Measurements from ENCODE around the gene PDZK1IP1. TPM values are rescaled to one million over a fixed set of nuclear protein-coding genes. Genes with fewer than 3 reads are reported as not detected.
"Not testable (repeated sequence)": the region's sequence is repeated elsewhere in the genome, so short reads cannot be mapped to it uniquely, and the experiment has no call there.

The PDZK1IP1 gene
- polyA plus RNA-seq, 5 donors, result 0.44 to 1.7 (median 1.2) TPM

- no peak for DNase-seq
These were observed 7.7 kb downstream of the PDZK1IP1 start for GRCh38 chr1:47181955-47182675.

DNA sequence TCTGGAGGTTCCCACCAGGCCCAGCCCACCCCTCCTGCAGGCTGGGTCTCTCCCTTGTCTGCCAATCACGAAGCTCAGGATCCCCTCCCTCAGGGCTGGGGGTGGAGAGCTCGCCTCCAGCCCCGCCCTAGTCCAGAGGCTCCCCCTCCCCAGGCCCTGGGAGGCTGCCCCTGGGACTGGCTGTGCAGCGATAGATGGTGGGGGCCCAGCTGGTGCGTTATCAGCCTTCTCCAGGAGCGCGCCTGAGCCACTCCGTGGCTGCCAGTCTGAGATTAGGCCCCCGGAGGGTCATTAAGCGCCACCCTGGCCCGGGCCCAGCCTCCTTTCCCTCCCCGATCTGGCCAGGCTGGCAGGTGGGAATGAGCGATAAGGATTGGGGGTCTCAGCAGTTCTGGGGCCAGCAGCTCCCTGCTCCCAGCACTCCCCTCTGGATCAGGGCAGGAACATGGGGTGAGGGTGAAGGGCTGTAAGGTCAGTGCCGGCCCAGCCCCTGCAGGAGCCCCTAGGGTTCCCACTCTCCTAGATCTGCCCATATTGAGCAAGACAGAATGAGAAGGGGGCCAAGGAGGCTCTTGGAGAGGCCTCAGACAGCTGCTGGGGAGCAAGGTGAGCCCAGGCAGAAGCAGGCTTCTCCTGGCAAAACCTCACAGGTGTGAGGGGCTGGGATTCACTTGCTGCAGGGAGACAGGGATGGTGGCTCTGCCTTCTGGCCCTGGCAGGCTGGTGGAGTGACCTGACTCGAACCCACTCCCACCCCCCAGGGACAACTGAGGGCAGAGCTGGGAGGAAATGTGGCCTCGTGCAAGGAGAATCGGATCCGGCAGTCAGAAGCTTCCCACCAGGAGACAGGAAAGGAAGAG lies 8.5 kb downstream of the PDZK1IP1 start:
- no peak for DNase-seq

DNA sequence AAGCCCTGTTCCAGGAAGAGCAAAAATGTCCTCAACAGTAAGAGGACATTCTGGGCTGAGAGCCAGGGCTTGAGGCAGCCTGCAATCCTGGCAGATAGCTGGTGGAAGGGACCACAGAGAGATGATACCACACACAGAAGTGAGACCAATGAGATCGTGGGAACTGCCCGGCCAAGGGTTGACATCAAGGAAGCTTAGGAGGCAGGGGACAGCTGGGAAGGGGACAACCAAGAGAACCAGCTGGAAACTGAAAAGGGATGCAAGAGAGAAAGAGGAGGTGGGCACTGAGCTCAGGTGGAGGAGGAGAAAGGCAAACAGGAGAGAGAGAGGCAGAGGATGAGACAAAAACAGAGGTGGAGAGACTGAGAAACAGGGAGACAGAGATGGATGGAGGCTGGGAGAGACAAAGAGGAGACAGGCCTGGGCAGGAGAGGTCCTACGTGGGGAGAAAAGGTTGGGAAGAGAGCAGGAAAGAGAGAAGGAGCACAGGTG lies 9.2 kb downstream of the PDZK1IP1 start:
- no peak for DNase-seq

DNA sequence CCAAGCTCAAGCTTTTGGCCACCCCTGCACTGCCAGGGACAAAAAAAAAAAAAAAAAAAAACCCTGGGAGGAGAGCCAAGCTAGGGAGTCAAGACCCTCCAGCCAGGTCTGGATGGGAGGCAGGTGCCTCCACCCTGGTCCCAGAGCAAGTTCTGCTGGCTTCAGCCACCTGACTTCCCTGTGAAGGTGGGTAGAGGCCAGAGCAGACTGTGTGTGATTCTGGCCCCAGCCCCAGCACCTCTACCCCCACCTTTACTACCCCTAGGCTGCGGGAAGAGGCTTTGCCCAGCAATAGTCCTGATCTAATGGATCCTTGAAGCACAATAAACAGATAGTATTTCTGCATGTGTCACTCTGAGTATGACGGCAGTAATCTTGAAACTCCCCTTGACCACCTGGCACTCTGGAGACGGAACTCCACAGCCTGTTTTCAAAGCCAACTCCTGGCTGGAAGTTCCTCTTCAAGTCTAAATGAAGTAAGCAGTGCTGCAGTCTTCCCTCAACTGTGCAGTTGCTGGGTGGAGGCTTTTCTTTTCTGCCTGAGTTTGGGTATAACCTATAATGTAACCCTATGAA lies 9.8 kb downstream of the PDZK1IP1 start:
- no peak for DNase-seq

DNA sequence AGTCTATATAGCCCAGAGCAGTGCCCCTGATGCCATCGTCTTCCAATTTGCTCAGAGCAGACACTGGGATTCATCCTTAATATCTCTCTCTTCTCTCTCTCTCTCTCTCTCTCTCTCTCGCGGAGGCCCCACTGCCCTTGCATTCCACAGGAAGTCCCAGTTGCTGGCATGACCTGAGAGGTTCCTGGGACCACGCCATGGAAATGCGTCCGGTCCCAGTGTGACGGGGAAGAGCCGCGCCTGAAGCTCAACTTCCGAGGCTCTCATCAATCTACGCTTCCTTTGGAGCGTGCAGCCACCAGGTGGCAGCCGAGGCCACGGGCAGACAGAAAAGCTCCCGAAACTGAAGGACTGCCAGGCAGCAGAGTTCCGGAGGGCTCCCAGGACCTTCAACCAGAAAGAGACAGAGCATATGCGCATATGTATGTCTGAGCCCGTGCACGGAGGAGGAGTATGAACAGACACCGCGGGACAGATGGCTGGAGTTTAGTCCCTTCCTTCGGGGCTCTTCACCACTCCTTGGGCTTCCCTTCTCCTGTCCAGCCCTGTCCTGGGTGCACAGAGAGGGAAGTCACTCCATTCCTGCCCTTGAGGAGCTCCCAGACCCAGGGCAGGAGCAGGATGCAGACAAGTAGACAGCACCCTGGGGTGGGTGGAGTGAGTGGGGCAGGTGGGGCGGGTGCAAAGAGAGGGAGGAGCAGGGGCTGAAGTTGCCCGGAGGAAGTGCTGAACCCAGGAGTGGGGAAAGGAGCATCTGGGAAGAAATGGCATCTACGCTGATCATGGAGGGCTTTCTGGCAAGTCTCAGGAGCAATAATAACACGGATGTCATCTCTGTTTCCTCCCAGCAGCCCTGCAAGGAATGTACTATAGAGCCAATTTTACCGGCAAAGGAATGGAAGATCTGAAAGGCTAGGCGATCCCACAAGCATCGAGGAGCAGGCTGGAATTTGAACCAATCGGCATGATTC lies 10.5 kb downstream of the PDZK1IP1 start:
- DNase-seq, result peak; percentile 92

GRCh38 chr1:47178654-47179016 lies 11.2 kb downstream of the PDZK1IP1 start:
- no peak for DNase-seq

- no peak for DNase-seq
These were observed 11.8 kb downstream of the PDZK1IP1 start for GRCh38 chr1:47178020-47178419.

DNA sequence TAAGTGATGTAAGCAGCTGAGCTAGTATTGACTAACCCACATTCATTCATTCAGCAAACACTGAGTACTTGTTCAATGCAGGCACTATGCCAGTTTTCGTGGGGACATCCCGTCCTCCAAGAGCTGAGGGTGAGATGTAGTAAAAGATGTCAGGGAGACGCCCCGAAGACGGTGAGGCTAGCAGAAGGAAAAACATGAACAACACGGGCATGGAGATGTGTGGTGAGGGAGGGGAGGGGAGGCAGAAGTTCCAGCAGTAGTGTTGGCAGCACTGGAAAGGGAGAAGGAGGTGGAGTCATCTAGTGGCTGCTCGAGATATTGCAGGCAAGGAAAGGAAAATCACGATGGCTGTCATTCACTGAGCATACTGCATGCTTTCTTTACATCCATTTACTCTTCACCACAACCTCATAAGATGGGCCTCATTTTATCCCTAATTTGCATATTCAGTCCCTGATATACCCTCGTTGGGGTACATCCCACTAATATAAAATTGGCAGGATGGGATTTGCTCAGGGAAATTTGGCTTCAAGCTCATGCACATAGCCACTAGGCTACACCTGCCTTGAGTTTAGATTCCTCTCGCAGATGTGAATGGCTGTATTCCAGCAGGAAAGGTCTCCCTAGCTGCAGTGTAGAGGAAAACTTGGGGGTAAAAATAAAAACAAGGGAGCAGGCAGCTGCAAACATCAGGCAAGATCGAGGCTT lies 14.5 kb downstream of the PDZK1IP1 start:
- DNase-seq, result peak; percentile 43 to 52

DNA sequence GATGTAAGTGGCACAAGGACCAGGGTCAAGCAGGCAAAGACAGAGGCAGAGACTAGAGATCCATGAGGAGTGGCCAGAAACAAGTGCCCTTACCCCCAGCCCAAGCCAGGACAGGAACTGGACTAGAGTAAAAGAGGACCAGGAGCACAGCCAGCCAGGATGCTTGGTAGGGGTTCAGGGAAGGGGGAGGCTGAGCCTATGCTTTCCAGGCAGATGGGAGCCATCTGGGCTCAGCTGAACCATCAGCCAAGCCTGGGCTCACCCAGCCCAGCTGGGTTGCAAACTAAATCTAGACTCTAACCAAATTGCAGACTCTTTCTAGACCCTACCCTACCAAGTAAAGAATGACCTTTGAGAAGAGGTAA lies 15.2 kb downstream of the PDZK1IP1 start:
- peak in 1 of 2 donors; percentile 51 for DNase-seq

GRCh38 chr1:47172782-47173181 lies 17.1 kb downstream of the PDZK1IP1 start:
- no peak for DNase-seq

DNA sequence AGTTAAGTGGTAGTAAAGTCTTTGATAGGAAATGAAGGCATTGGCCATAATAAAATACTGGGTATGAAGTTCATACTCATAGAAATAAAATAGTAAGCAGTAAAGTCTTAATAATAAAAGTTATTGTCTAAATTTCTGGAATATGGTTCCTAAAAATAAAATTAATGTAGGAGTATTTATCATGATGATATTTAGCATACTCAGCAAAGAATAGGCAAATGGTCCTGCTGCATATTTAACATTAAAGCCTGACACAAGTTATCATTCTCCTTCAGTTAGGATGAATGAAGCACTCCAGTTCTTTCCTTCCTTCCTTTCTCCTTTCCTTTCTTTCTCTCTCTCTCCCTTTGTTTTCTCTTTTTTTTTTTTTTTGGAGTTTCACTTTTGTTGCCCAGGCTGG lies 25.3 kb downstream of the PDZK1IP1 start:
- DNase-seq, result no peak

DNA sequence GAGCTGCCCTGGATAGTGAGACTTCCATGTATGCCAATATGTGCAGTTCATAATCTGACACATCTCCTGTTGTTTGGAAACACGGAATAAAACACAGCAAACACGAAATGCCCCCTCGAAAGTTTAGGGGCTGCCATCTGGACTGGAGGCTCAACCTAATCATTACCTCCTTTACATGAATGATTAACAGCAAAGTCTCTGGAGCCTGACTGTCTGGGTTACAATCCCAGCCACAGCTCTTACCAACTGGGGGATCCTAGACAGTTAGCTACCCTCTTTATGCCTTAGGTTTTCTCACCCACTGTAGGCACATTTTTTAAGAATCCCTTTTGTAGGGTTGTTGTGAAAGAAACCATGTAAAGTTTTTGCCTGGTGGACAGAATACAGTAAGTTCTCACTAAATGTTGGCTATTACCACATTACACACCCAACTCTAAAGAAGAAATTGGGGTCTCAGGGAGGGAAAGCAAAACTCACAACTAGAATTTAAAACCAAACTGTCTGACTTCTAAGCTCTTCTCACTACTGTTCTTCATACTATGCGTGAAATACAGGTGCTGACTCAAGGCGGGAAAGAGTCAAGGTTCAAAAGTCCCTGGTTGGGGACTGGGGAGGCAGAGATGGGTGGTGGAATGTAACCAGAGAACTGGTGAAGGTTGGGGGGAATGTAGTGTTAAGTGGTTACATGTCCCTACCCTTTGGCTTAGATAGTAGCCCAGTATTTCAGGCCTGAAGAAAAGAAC lies 28.4 kb downstream of the PDZK1IP1 start:
- DNase-seq, result no peak

GRCh38 chr1:47160716-47161115 lies 29.1 kb downstream of the PDZK1IP1 start:
- DNase-seq, result no peak

DNA sequence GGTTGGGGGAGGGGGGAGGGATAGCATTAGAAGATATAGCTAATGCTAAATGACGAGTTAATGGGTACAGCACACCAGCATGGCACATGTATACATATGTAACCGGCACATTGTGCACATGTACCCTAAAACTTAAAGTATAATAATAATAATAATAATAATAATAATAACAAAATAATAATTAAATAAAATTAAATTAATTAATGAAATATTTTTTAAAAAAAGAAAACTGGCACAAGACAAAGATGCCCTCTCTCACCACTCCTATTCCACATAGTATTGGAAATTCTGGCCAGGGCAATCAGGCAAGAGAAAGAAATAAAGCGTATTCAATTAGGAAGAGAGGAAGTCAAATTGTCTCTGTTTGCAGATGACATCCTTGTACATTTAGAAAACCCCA lies 31.9 kb downstream of the PDZK1IP1 start:
- not testable (repeated sequence) for DNase-seq

GRCh38 chr1:47156457-47156856 lies 33.4 kb downstream of the PDZK1IP1 start:
- DNase-seq, result not testable (repeated sequence)

DNA sequence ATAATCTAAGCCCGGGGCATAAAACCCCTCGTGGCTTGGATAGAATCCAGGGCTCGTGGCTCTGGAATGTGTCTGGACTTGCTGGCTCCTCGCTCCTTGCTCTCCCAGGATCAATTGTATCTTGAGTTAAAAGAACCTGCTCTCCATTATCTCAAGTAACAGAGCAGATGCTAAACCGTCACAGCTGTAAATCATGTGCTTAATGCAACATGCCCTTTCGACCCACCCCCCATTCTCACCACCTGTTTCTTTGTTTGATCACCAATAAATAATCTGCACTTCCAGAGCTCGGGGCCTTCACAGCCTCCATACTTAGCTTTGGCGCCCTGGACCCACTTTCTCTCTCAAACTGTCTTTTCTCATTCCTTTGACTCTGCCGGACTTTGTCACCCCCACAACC lies 40.7 kb downstream of the PDZK1IP1 start:
- DNase-seq, result not testable (repeated sequence)

GRCh38 chr1:47147047-47147785 lies 42.6 kb downstream of the PDZK1IP1 start:
- no peak for DNase-seq

GRCh38 chr1:47146495-47146894 lies 43.3 kb downstream of the PDZK1IP1 start:
- not testable (repeated sequence) for DNase-seq

DNA sequence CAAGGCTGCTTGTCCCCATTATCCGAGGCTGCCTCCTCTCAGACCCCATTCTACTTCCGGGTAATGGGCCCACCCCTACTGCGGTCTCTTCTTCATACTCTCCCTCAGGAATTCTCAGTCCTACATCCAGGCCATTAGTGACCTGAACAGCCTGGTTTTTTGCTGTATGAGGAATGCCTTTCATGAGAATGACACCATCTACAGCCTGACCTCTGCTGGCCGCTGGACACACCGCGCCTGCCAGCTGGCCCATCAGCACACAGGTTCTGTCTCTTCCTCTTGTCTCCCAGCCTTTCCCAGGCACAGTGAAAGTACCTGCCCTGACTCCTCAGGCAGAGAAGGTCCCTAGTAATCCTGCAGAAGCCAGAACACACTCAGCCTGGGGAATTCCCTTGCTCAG lies 46.2 kb downstream of the PDZK1IP1 start:
- not testable (repeated sequence) for DNase-seq
